Esophagus muscularis mucosa (tissue), 4 donors: ENCODE results near the gene NFATC2IP. TPM values are rescaled to one million over a fixed set of nuclear protein-coding genes. Genes with fewer than 3 reads are reported as not detected.

Experiments
- DNase-seq: peaks from one replicate; pipeline ENCODE4 v3.0.0-alpha.2; 2017; ENCODE audit errors: extremely low spot score
- H3K27ac ChIP-seq, 4 donors: fragments of 200-600 bp; sonication (generic); replicated peaks in 1 of 4; 1 replicate in 3 of 4; 2 replicates in 1 of 4; pipeline ENCODE4 v1.5.1; 2016 to 2019; ENCODE audit warnings: mild to moderate bottlenecking in 1 of 4
- H3K27me3 ChIP-seq, 4 donors: fragments of 200-600 bp; sonication (generic); one replicate each; pipeline versions ENCODE4 v1.5.1 to v1.6.0; 2016 to 2019
- H3K36me3 ChIP-seq, 4 donors: fragments of 200-600 bp; sonication (generic); one replicate each; pipeline ENCODE4 v1.5.1; 2016 to 2019
- H3K4me1 ChIP-seq, 4 donors: fragments of 200-600 bp; sonication (generic); one replicate each; pipeline ENCODE4 v1.5.1; 2016 to 2019
- H3K4me3 ChIP-seq, 4 donors: fragments of 200-600 bp; sonication (generic); 1 replicate in 2 of 4; 2 replicates in 2 of 4; pipeline ENCODE4 v1.5.1; 2016 to 2019; ENCODE audit warnings: mild to moderate bottlenecking in 4 of 4, moderate library complexity in 1 of 4
- H3K9me3 ChIP-seq, 4 donors: fragments of 200-600 bp; sonication (generic); 1 replicate in 3 of 4; 2 replicates in 1 of 4; pipeline ENCODE4 v1.5.1; 2016 to 2019
- CTCF ChIP-seq, 3 experiments: fragments of 200-600 bp in 2 of 3; fragments of 450-650 bp in 1 of 3; sonication (generic) in 2 of 3; IDR thresholded peaks; one replicate each; pipeline ENCODE4 v1.5.1; 2017 to 2019; ENCODE audit warnings: antibody characterized with exemption in 3 of 3, mild to moderate bottlenecking in 2 of 3, moderate library complexity in 1 of 3
- EP300 ChIP-seq: sonication (generic); formaldehyde crosslinking; IDR thresholded peaks from one replicate; pipeline ENCODE4 v1.6.1; 2017; ENCODE audit warnings: antibody characterized with exemption
- POLR2A ChIP-seq: fragments of 450-650 bp; IDR thresholded peaks from one replicate; pipeline ENCODE4 v1.6.1; 2017; ENCODE audit warnings: antibody characterized with exemption, moderate library complexity, mild to moderate bottlenecking, low read depth
- POLR2AphosphoS5 ChIP-seq, 2 donors: sonication (generic); formaldehyde crosslinking; IDR thresholded peaks; one replicate each; pipeline ENCODE4 v1.6.1; 2017; ENCODE audit warnings: antibody characterized with exemption in 2 of 2
- WGBS: methylation state at CpG from one replicate; pipeline ENCODE4 v1.1.5; 2018; 5-methylcytosine and 5-hydroxymethylcytosine counted together
- intact Hi-C: fragments of 100-400 bp; cut with DNase I; formaldehyde crosslinking; loops from one replicate; pipeline ENCODE4 v1.15.1; 2023
- total RNA-seq, 4 donors: library from RNA; depleted of rRNA; stranded (reverse); fragments of >200 nt; gene quantifications; one replicate each; pipeline versions ENCODE4 v1.1.0 to v1.2.1, GENCODE V29; 2016

The NFATC2IP gene
- total RNA-seq, 4 donors from 2014 or later, result 15.6 to 30.3 (median 20.3) TPM

- Histone ChIP-seq H3K27me3 (peaks cover 0 to 4% (median 0%) of the 10 kb centered on the region in 4 donors), H3K27ac (peak overlapping the region in 1 of 4 donors; percentile 36), H3K9me3 (no peaks in the 10 kb centered on the region), H3K4me3 (no peak overlapping the region), H3K4me1 (no peaks in the 10 kb centered on the region), H3K36me3 (no peaks in the 10 kb centered on the region)
- 66% methylated on average over 9 of the region's 9 CpGs for WGBS
- TF ChIP-seq CTCF (IDR thresholded peaks at IDR 0.05), result no peak
- no peak for TF ChIP-seq POLR2AphosphoS5 (IDR thresholded peaks at IDR 0.05)
- TF ChIP-seq EP300, result no peak
- TF ChIP-seq POLR2A, result no peak
- no peak for DNase-seq
- intact Hi-C loops, result no loop called here
Measured at GRCh38 chr16:29012913-29013553, 62.3 kb downstream of the NFATC2IP start.

GRCh38 chr16:29014561-29015069, 63.9 kb downstream of the NFATC2IP start:
- 84% methylated on average over 3 of the region's 3 CpGs for WGBS
- Histone ChIP-seq H3K4me1 (no peaks in the 10 kb centered on the region), H3K4me3 (no peak overlapping the region), H3K27me3 (no peaks in the 10 kb centered on the region), H3K9me3 (no peaks in the 10 kb centered on the region), H3K27ac (no peak overlapping the region), H3K36me3 (no peaks in the 10 kb centered on the region)
- intact Hi-C loops, result no loop called here
- DNase-seq, result no peak
- TF ChIP-seq POLR2A, result no peak
- TF ChIP-seq EP300, result no peak
- no peak for TF ChIP-seq CTCF (IDR thresholded peaks at IDR 0.05)
- no peak for TF ChIP-seq POLR2AphosphoS5 (IDR thresholded peaks at IDR 0.05)

Other genes with a start within 250 kb of the NFATC2IP start
- 100 to 1,000 TPM in 3 of 4 donors, 10 to 100 TPM in 1; 84.7 to 422 (median 203) TPM for gene EIF3C, start 239.5 kb upstream of the NFATC2IP start, total RNA-seq
- gene NPIPB9, start 199.2 kb upstream of the NFATC2IP start, total RNA-seq, result 1 to 10 TPM in 2 of 4 donors, under 1 TPM in 2; 0.66 to 2.2 (median 1.3) TPM
- gene ATXN2L, start 127.9 kb upstream of the NFATC2IP start, total RNA-seq, result 10 to 100 TPM; 43.4 to 73.9 (median 52.6) TPM
- 100 to 1,000 TPM in 1 of 4 donors, 10 to 100 TPM in 3; 63.1 to 106 (median 82.8) TPM for gene TUFM, start 104.6 kb upstream of the NFATC2IP start, total RNA-seq
- gene SH2B1, start 87.1 kb upstream of the NFATC2IP start, total RNA-seq, result 10 to 100 TPM; 27.0 to 48.4 (median 34.7) TPM
- gene ATP2A1, start 72.4 kb upstream of the NFATC2IP start, total RNA-seq, result under 1 TPM in 1 of 4 donors, not detected in 3; 0.86 TPM
- gene RABEP2, start 25.7 kb upstream of the NFATC2IP start, total RNA-seq, result 10 to 100 TPM; 15.0 to 27.2 (median 16.7) TPM
- gene CD19, start 19.0 kb upstream of the NFATC2IP start, total RNA-seq, result under 1 TPM in 1 of 4 donors, not detected in 3; 0.66 TPM
- gene SPNS1, start 23.8 kb downstream of the NFATC2IP start, total RNA-seq, result 10 to 100 TPM; 12.9 to 36.0 (median 21.8) TPM
- 1 to 10 TPM; 3.1 to 6.5 (median 6.2) TPM for gene LAT, start 34.1 kb downstream of the NFATC2IP start, total RNA-seq